Stimulated activated CD8-positive, alpha-beta memory T cell treated with anti-CD3 and anti-CD28 coated beads, Interleukin-7, amount 100 ng/mL, for 24 hours (primary cell): ENCODE results near the gene SMIM43.
"Not testable (repeated sequence)": the region's sequence is repeated elsewhere in the genome, so short reads cannot be mapped to it uniquely, and the experiment has no call there.

Source experiments
- DNase-seq: peaks from one replicate; pipeline ENCODE4 v3.0.0-alpha.2; 2020; ENCODE audit warnings: low read depth

Gene SMIM43

GRCh38 chr4:121736735-121737351 is 28.1 kb downstream of the SMIM43 start:
- no peak for DNase-seq

- no peak for DNase-seq
Measured at GRCh38 chr4:121734571-121734970, 30.4 kb downstream of the SMIM43 start.

- no peak for DNase-seq
Measured at GRCh38 chr4:121733942-121734341, 31.0 kb downstream of the SMIM43 start.

- DNase-seq: not testable (repeated sequence)
Measured at GRCh38 chr4:121729753-121730152, 35.2 kb downstream of the SMIM43 start.

- DNase-seq: no peak
Measured at GRCh38 chr4:121728798-121729226, 36.2 kb downstream of the SMIM43 start.

GRCh38 chr4:121728066-121728465 is 36.9 kb downstream of the SMIM43 start:
- DNase-seq: no peak

- DNase-seq: no peak
Measured at GRCh38 chr4:121726642-121727268, 38.2 kb downstream of the SMIM43 start.

GRCh38 chr4:121724671-121725070 is 40.3 kb downstream of the SMIM43 start:
- DNase-seq: no peak

GRCh38 chr4:121721700-121722099 is 43.3 kb downstream of the SMIM43 start:
- DNase-seq: no peak

- DNase-seq: no peak
Measured at GRCh38 chr4:121720109-121720508, 44.9 kb downstream of the SMIM43 start.

GRCh38 chr4:121717680-121718237 is 47.2 kb downstream of the SMIM43 start:
- DNase-seq: no peak

GRCh38 chr4:121714548-121714947 is 50.4 kb downstream of the SMIM43 start:
- no peak for DNase-seq

- no peak for DNase-seq
Measured at GRCh38 chr4:121712783-121713182, 52.2 kb downstream of the SMIM43 start.

- no peak for DNase-seq
Measured at GRCh38 chr4:121712001-121712651, 52.8 kb downstream of the SMIM43 start.

GRCh38 chr4:121711263-121712000 is 53.5 kb downstream of the SMIM43 start:
- no peak for DNase-seq

GRCh38 chr4:121709766-121710405 is 55.1 kb downstream of the SMIM43 start:
- no peak for DNase-seq
